Endothelial cell of umbilical vein (primary cell): ENCODE data around the gene SBK1. TPM values are rescaled to one million over a fixed set of nuclear protein-coding genes. Genes with fewer than 3 reads are reported as not detected.

ENCODE experiments used
- BruUV-seq: library from RNA; stranded (reverse); fragments of 400-500 nt; replicated peaks from 2 replicates; lab custom pipeline; 2021; lab: Mats Ljungman, UMichigan
- CTCF ChIA-PET: fragments of 300-600, 350-600 bp; sonication (Branson Sonifier 250); formaldehyde crosslinking; loops from one replicate; lab custom pipeline; 2021; ENCODE audit warnings: antibody characterized with exemption, inconsistent platforms; lab: Charles Lee
- POLR2A ChIA-PET: fragments of 300-600, 350-600 bp; sonication (Branson Sonifier 250); formaldehyde crosslinking; loops from one replicate; lab custom pipeline; 2021; ENCODE audit warnings: antibody characterized with exemption, inconsistent platforms; lab: Charles Lee
- DNase-seq: peaks from one replicate; pipeline ENCODE4 v3.0.0-alpha.2; 2011; ENCODE audit warnings: low read depth, low spot score
- FAIRE-seq: peaks from 2 replicates; lab custom pipeline; 2011; peaks lifted over from hg19 to GRCh38; lab: Jason Lieb, UNC
- H2AFZ ChIP-seq: 2 replicates; pipeline ENCODE4 v1.6.0; 2012; ENCODE audit warnings: low read depth, low read length, control low read depth, inconsistent platforms
- H3K27ac ChIP-seq: 2 replicates; pipeline ENCODE4 v1.5.1; 2011; ENCODE audit warnings: low read depth, mild to moderate bottlenecking, control low read depth, low read length, moderate library complexity; ENCODE audit not compliant: insufficient read depth
- H3K27me3 ChIP-seq, 2 experiments: 2 replicates each; pipeline versions ENCODE4 v1.6.0 to v1.6.1; 2011; ENCODE audit warnings: low read length in 2 of 2, mixed read lengths in 1 of 2; ENCODE audit not compliant: control insufficient read depth in 2 of 2, insufficient read depth in 2 of 2
- H3K36me3 ChIP-seq, 2 experiments: 2 replicates in 1 of 2; 3 replicates in 1 of 2; pipeline ENCODE4 v1.5.1; 2011; ENCODE audit warnings: low read length in 2 of 2, mild to moderate bottlenecking in 1 of 2, moderate library complexity in 1 of 2; ENCODE audit not compliant: control insufficient read depth in 2 of 2, insufficient read depth in 2 of 2; ENCODE audit errors: extremely low read depth in 1 of 2
- H3K4me1 ChIP-seq: 3 replicates; pipeline ENCODE4 v1.5.1; 2011; ENCODE audit warnings: mild to moderate bottlenecking, low read length; ENCODE audit not compliant: control insufficient read depth, insufficient read depth; ENCODE audit errors: extremely low read depth
- H3K4me2 ChIP-seq: 2 replicates; pipeline ENCODE4 v1.6.1; 2011; ENCODE audit warnings: low read length, control low read depth, mixed read lengths; ENCODE audit not compliant: insufficient read depth
- H3K4me3 ChIP-seq, 3 experiments: fragments of 200-600 bp in 1 of 3; sonication (generic), shearing (Covaris generic) in 1 of 3; replicated peaks in 1 of 3; 2 replicates each; pipeline ENCODE4 v1.5.1; 2011 to 2016; ENCODE audit warnings: control low read depth in 3 of 3, low read length in 3 of 3, mild to moderate bottlenecking in 2 of 3, inconsistent platforms in 1 of 3, low read depth in 1 of 3, moderate library complexity in 1 of 3; ENCODE audit not compliant: insufficient read depth in 1 of 3
- H3K79me2 ChIP-seq: 2 replicates; pipeline ENCODE4 v1.6.0; 2012; ENCODE audit warnings: low read length, inconsistent platforms; ENCODE audit not compliant: control insufficient read depth, insufficient read depth
- H3K9ac ChIP-seq: replicated peaks from 2 replicates; pipeline ENCODE3; 2011; ENCODE audit warnings: low read length, control low read depth; ENCODE audit not compliant: insufficient read depth; ENCODE audit errors: extremely low read depth
- H3K9me1 ChIP-seq: replicated peaks from 3 replicates; pipeline ENCODE4 v1.6.0; 2011; ENCODE audit warnings: mild to moderate bottlenecking, low read length; ENCODE audit not compliant: control insufficient read depth, insufficient read depth; ENCODE audit errors: extremely low read depth
- H3K9me3 ChIP-seq: replicated peaks from 2 replicates; pipeline ENCODE4 v1.5.1; 2012; ENCODE audit warnings: low read length, inconsistent platforms; ENCODE audit not compliant: control insufficient read depth, insufficient read depth
- H4K20me1 ChIP-seq: replicated peaks from 2 replicates; pipeline ENCODE3; 2011; ENCODE audit warnings: mild to moderate bottlenecking, low read length; ENCODE audit not compliant: control insufficient read depth, insufficient read depth; ENCODE audit errors: extremely low read depth
- FOS ChIP-seq: IDR thresholded peaks from 2 replicates; pipeline ENCODE4 v1.6.1; 2011; ENCODE audit warnings: mild to moderate bottlenecking, low read length, moderate library complexity, borderline replicate concordance; ENCODE audit not compliant: insufficient read depth
- GATA2 ChIP-seq: IDR thresholded peaks from 2 replicates; pipeline ENCODE4 v1.7.0; 2011; ENCODE audit warnings: low read depth, mild to moderate bottlenecking, moderate library complexity, mixed read lengths, low read length; ENCODE audit not compliant: insufficient read length, insufficient read depth
- POLR2AphosphoS5 ChIP-seq: IDR thresholded peaks from 2 replicates; pipeline ENCODE4 v1.6.1; 2012; ENCODE audit warnings: low read depth, mild to moderate bottlenecking, control low read depth, low read length, moderate library complexity; ENCODE audit not compliant: insufficient read depth
- dilution Hi-C: fragments of 300-500 bp; cut with MboI; formaldehyde crosslinking; loops from one replicate; pipeline ENCODE4 v1.15.0; 2019; ENCODE audit warnings: low sequenced_read_pairs; ENCODE audit not compliant: extremely low pct_ligation_motif_present
- intact Hi-C: fragments of 100-400 bp; cut with micrococcal nuclease; formaldehyde crosslinking; loops from one replicate; pipeline ENCODE4 v1.10.0; 2022
- polyA plus RNA-seq, 4 experiments: library from polyadenylated mRNA; depleted of rRNA in 3 of 4; stranded (reverse) in 3 of 4; unstranded in 1 of 4; fragments of >200 nt; gene quantifications; 2 replicates each; pipeline versions ENCODE4 v1.2.1 to v1.2.3, GENCODE V29; 2011 to 2012; ENCODE audit warnings: missing spikeins in 1 of 4
- total RNA-seq: library from RNA; stranded (reverse); gene quantifications from 2 replicates; pipeline ENCODE4 v1.2.3, GENCODE V29; 2021

SBK1 gene
- total and polyA plus RNA-seq, 2 donors (not counting 3 experiments of a cell fraction or from before 2014, with no cell fraction given), result 0.19 to 0.51 TPM

DNA sequence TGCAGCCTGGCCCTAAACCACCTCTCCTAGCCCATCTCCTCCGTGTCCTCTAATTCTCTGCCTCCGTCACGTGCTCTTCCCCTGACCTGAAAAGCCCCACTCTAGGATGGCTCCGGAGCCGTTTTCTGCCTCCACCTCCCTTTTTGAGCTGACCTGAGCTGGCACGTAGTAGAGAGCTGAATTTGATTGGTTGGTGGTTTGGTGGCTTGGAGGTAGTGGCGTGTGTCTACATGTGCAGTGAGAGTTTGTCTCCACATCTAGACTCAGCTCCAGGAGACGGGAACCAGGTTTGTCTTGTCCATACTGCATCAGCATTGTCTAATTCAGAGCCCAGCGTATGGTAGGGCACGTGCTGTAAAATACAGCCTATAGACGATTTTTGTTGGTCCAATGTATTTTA is 3.0 kb downstream of the SBK1 start:
- H3K79me2 ChIP-seq, result no peaks in the 10 kb centered on the region
- no peaks in the 10 kb centered on the region for H3K9me1 ChIP-seq
- no peaks in the 10 kb centered on the region for H3K9me3 ChIP-seq
- ChIA-PET CTCF (interaction anchor here (0.9 to 1.0 kb wide), 2 partner anchors 13 to 22 kb away, joined by 3 read pairs; no protein-coding TSS in a partner anchor), POLR2A (interaction anchor here (0.6 kb wide), 1 partner anchor 23 kb away, joined by 5 read pairs; no protein-coding TSS in a partner anchor)
- DNase-seq (no peak), FAIRE-seq (no peak)
- no peak overlapping the region for H3K4me2 ChIP-seq
- H3K9ac ChIP-seq, result no peak overlapping the region
- no peak overlapping the region for H2AFZ ChIP-seq
- no peaks in the 10 kb centered on the region for H3K36me3 ChIP-seq
- peaks cover 5% of the 10 kb centered on the region for H3K4me1 ChIP-seq
- TF ChIP-seq GATA2 (no peak), FOS (no peak)
- H3K27ac ChIP-seq, result no peak overlapping the region
- no peaks in the 10 kb centered on the region for H4K20me1 ChIP-seq
- intact Hi-C loops (loop anchor here (1.0 kb wide), 1 partner anchor 9 kb away; no protein-coding TSS in a partner anchor), dilution Hi-C loops (no loop called here)
- BruUV-seq, result no TSS peak
- no peak overlapping the region for H3K4me3 ChIP-seq
- peaks cover 12 to 15% of the 10 kb centered on the region in 2 experiments for H3K27me3 ChIP-seq

DNA sequence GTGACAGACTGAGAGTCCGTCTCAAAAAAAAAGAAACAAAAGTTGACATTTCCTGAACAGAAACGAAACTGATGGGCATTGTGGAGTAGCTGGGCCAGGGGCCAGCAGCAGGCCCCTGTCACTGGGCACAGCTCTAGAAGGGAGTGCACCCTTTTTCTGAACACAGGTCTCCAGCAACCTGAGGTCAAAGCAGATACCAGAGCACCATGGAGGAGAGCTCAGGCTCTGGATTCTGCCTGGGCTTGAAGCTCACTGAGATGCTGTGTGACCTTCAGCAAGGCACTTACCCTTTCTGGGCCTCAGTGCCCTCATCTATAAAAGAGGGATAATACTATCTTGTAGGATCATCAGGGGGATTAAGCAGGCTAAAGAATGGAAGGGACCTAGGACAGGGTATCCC is 5.0 kb downstream of the SBK1 start:
- H3K79me2 ChIP-seq, result no peaks in the 10 kb centered on the region
- DNase-seq, result no peak
- POLR2A ChIA-PET, result no interaction called here
- TF ChIP-seq POLR2AphosphoS5, result no peak
- BruUV-seq, result no TSS peak
- H3K27ac ChIP-seq, result no peak overlapping the region
- no peak for FAIRE-seq
- H4K20me1 ChIP-seq, result no peaks in the 10 kb centered on the region
- H2AFZ ChIP-seq, result no peak overlapping the region
- no peaks in the 10 kb centered on the region for H3K9me3 ChIP-seq
- CTCF ChIA-PET, result interaction anchor here (0.8 to 1.1 kb wide), 3 partner anchors 16 to 20 kb away, joined by 3 read pairs; no protein-coding TSS in a partner anchor
- H3K4me2 ChIP-seq, result no peak overlapping the region
- no peaks in the 10 kb centered on the region for H3K9me1 ChIP-seq
- peaks cover 5% of the 10 kb centered on the region for H3K4me1 ChIP-seq
- no peak overlapping the region for H3K9ac ChIP-seq
- intact Hi-C loops, result no loop called here
- no peaks in the 10 kb centered on the region for H3K36me3 ChIP-seq
- no peak overlapping the region for H3K4me3 ChIP-seq
- H3K27me3 ChIP-seq, result peaks cover 12 to 15% of the 10 kb centered on the region in 2 experiments
- dilution Hi-C loops, result no loop called here
